Liver (tissue), 9 donors: ENCODE measurements around the gene UBE2M. TPM values are rescaled to one million over a fixed set of nuclear protein-coding genes. Genes with fewer than 3 reads are reported as not detected.

Experiments used
- DNase-seq: peaks from one replicate; pipeline ENCODE4 v3.0.0-alpha.2; 2017; ENCODE audit warnings: low spot score
- H3K27ac ChIP-seq, 2 donors: one replicate each; pipeline ENCODE4 v1.7.0; 2013; ENCODE audit warnings: inconsistent platforms in 2 of 2, low read length in 2 of 2, control low read depth in 1 of 2, low read depth in 1 of 2, mild to moderate bottlenecking in 1 of 2
- H3K27me3 ChIP-seq, 4 donors: one replicate each; pipeline versions ENCODE4 v1.6.1 to v1.7.0; 2013; ENCODE audit warnings: low read length in 3 of 4, inconsistent platforms in 1 of 4, mild to moderate bottlenecking in 1 of 4, moderate library complexity in 1 of 4; ENCODE audit not compliant: control insufficient read depth in 4 of 4, insufficient read depth in 4 of 4
- H3K36me3 ChIP-seq, 4 donors: one replicate each; pipeline versions ENCODE4 v1.6.1 to v1.7.0; 2013; ENCODE audit warnings: low read length in 3 of 4, mild to moderate bottlenecking in 3 of 4, low read depth in 1 of 4, moderate library complexity in 1 of 4; ENCODE audit not compliant: control insufficient read depth in 4 of 4, insufficient read depth in 3 of 4
- H3K4me1 ChIP-seq, 4 donors: one replicate each; pipeline versions ENCODE4 v1.6.1 to v1.7.0; 2013; ENCODE audit warnings: low read length in 3 of 4, mild to moderate bottlenecking in 3 of 4, moderate library complexity in 1 of 4; ENCODE audit not compliant: control insufficient read depth in 4 of 4, insufficient read depth in 4 of 4
- H3K4me3 ChIP-seq, 3 donors: one replicate each; pipeline versions ENCODE4 v1.6.1 to v1.7.0; 2013; ENCODE audit warnings: low read length in 3 of 3, control low read depth in 1 of 3, low read depth in 1 of 3, mild to moderate bottlenecking in 1 of 3
- H3K9ac ChIP-seq, 2 donors: one replicate each; pipeline ENCODE4 v1.7.0; 2013; ENCODE audit warnings: low read length in 2 of 2, mild to moderate bottlenecking in 2 of 2, moderate library complexity in 2 of 2, control low read depth in 1 of 2, low read depth in 1 of 2
- H3K9me3 ChIP-seq, 4 donors: one replicate each; pipeline versions ENCODE4 v1.6.1 to v1.7.0; 2013; ENCODE audit warnings: low read length in 3 of 4; ENCODE audit not compliant: control insufficient read depth in 4 of 4
- EGR1 ChIP-seq, 2 donors: IDR thresholded peaks; 2 replicates each; pipeline ENCODE4 v1.6.1; 2016 to 2018; ENCODE audit warnings: antibody characterized with exemption in 2 of 2, low read depth in 2 of 2
- FOXA1 ChIP-seq: IDR thresholded peaks from 2 replicates; pipeline ENCODE4 v1.6.1; 2016; ENCODE audit warnings: antibody characterized with exemption
- FOXA2 ChIP-seq: IDR thresholded peaks from 2 replicates; pipeline ENCODE4 v1.6.1; 2016; ENCODE audit warnings: antibody characterized with exemption
- GABPA ChIP-seq, 2 donors: IDR thresholded peaks in 1 of 2; conservative IDR thresholded peaks in 1 of 2; 2 replicates each; pipeline ENCODE4 v1.6.1; 2016; ENCODE audit warnings: antibody characterized with exemption in 2 of 2, mild to moderate bottlenecking in 1 of 2, moderate library complexity in 1 of 2
- HNF4A ChIP-seq, 2 donors: conservative IDR thresholded peaks; 2 replicates each; pipeline ENCODE4 v1.6.1; 2016; ENCODE audit warnings: antibody characterized with exemption in 2 of 2, mild to moderate bottlenecking in 2 of 2
- HNF4G ChIP-seq: IDR thresholded peaks from 2 replicates; pipeline ENCODE4 v1.6.1; 2016; ENCODE audit warnings: antibody characterized with exemption
- JUND ChIP-seq, 2 donors: IDR thresholded peaks; 2 replicates each; pipeline ENCODE4 v1.6.1; 2016; ENCODE audit warnings: antibody characterized with exemption in 2 of 2
- NR2F2 ChIP-seq: IDR thresholded peaks from 2 replicates; pipeline ENCODE4 v1.6.1; 2016; ENCODE audit warnings: antibody characterized with exemption
- RAD21 ChIP-seq, 2 donors: IDR thresholded peaks; 2 replicates each; pipeline ENCODE4 v1.6.1; 2016; ENCODE audit warnings: antibody characterized with exemption in 2 of 2, mild to moderate bottlenecking in 2 of 2
- SP1 ChIP-seq: IDR thresholded peaks from 2 replicates; pipeline ENCODE4 v1.6.1; 2018; ENCODE audit warnings: antibody characterized with exemption, mild to moderate bottlenecking
- TAF1 ChIP-seq: conservative IDR thresholded peaks from 2 replicates; pipeline ENCODE4 v1.6.1; 2016; ENCODE audit warnings: antibody characterized with exemption, mild to moderate bottlenecking
- YY1 ChIP-seq: IDR thresholded peaks from 2 replicates; pipeline ENCODE4 v1.6.1; 2016; ENCODE audit warnings: antibody characterized with exemption, mild to moderate bottlenecking
- WGBS: extraction: QIAGEN DNeasy Blood & Tissue Kit; methylation state at CpG from one replicate; pipeline ENCODE4 v1.1.7; 2013; 5-methylcytosine and 5-hydroxymethylcytosine counted together
- polyA plus RNA-seq, 2 donors: library from polyadenylated mRNA; stranded (reverse) in 1 of 2; unstranded in 1 of 2; fragments of 200-250 nt in 1 of 2; fragments of >200 nt in 1 of 2; fragmentation: Nextera tagmentation in 1 of 2; extraction: Ambion mirVana in 1 of 2; gene quantifications; one replicate each; pipeline versions ENCODE4 v1.2.1 to v1.2.3, GENCODE V29; 2013 to 2015
- total RNA-seq, 2 donors: library from RNA; depleted of rRNA; stranded (reverse); fragments of >200 nt; gene quantifications; one replicate each; pipeline ENCODE4 v1.2.3, GENCODE V29; 2014
- TF ChIP-seq, protein P1 (sequence below): fragments of 150-350 bp; IDR thresholded peaks from 2 replicates; pipeline ENCODE4 v1.5.1; 2017; ENCODE audit warnings: improper control_type of control experiment, low read depth, low read length; ENCODE audit not compliant: missing input control
- TF ChIP-seq, protein P2 (sequence below): IDR thresholded peaks from 2 replicates; pipeline ENCODE4 v1.6.1; 2016; ENCODE audit warnings: antibody characterized with exemption
- TF ChIP-seq, protein P3 (sequence below): IDR thresholded peaks from 2 replicates; pipeline ENCODE4 v1.6.1; 2016; ENCODE audit warnings: antibody characterized with exemption, mild to moderate bottlenecking
- donor health status: healthy.
- donor health status: healthy.
- donor health status: healthy.
- donor health status: healthy.
- donor health status: healthy.

UBE2M gene
- total and polyA plus RNA-seq, 4 donors = 7.6 to 30.7 (median 17.7) TPM

DNA sequence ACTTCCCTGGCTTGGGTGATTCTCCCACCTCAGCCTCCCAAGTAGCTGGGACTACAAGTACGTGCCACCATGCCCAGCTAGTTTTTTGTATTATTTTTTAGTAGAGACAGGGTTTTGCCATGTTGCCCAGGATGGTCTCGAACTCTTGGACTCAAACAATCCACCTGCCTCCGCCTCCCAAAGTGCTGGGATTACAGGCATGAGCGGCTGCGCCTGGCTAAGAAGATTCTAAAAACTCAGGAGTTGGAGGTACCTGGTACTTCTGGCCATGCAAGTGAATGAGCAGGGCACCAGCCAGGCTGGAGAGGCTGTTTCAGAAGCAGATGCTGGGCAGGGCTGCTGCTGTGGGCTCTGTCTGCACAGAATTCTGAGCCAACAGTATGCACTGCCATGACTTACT is 8.6 kb upstream of the UBE2M start (continued):
- TF ChIP-seq GABPA (IDR thresholded peaks at IDR 0.05 in 1 of 2, conservative IDR thresholded peaks at IDR 0.05 in 1 of 2) (no peak), FOXA1 (no peak), RAD21 (IDR thresholded peaks at IDR 0.05) (no peak), HNF4G (no peak), JUND (IDR thresholded peaks at IDR 0.05) (no peak), HNF4A (conservative IDR thresholded peaks at IDR 0.05) (no peak)
- TF ChIP-seq, protein P1, sequence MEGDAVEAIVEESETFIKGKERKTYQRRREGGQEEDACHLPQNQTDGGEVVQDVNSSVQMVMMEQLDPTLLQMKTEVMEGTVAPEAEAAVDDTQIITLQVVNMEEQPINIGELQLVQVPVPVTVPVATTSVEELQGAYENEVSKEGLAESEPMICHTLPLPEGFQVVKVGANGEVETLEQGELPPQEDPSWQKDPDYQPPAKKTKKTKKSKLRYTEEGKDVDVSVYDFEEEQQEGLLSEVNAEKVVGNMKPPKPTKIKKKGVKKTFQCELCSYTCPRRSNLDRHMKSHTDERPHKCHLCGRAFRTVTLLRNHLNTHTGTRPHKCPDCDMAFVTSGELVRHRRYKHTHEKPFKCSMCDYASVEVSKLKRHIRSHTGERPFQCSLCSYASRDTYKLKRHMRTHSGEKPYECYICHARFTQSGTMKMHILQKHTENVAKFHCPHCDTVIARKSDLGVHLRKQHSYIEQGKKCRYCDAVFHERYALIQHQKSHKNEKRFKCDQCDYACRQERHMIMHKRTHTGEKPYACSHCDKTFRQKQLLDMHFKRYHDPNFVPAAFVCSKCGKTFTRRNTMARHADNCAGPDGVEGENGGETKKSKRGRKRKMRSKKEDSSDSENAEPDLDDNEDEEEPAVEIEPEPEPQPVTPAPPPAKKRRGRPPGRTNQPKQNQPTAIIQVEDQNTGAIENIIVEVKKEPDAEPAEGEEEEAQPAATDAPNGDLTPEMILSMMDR = no peak

DNA sequence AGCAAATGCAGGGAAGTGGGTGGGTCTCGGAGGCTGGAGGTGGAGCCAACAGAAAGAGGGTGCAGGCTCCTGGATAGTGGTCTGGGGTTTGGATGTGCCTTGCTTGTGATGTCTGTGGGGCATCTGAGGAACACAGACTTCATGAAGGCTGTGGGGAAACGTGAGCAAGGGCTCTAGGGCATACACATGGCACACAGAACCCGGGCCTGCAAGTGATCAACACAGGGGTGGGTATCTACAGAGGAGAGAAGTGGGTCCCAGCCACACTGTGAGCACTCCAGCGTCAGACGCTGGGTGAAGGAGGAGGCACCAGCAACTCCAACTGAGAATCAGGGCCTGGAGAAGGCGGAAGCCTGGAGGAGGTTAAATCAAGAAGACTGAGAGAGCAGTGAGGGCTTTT is 5.4 kb upstream of the UBE2M start:
- H3K27me3 ChIP-seq = no peaks in the 10 kb centered on the region
- TF ChIP-seq SP1 (no peak), YY1 (no peak), EGR1 (IDR thresholded peaks at IDR 0.05; ENCODE audit: low read depth in 2 of 2) (no peak), FOXA2 (no peak), GABPA (IDR thresholded peaks at IDR 0.05 in 1 of 2, conservative IDR thresholded peaks at IDR 0.05 in 1 of 2) (no peak), TAF1 (no peak), FOXA1 (no peak), NR2F2 (no peak), HNF4G (no peak)
- TF ChIP-seq, protein P1 = no peak
- TF ChIP-seq, protein P2, sequence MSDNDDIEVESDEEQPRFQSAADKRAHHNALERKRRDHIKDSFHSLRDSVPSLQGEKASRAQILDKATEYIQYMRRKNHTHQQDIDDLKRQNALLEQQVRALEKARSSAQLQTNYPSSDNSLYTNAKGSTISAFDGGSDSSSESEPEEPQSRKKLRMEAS = no peak
- TF ChIP-seq, protein P3, sequence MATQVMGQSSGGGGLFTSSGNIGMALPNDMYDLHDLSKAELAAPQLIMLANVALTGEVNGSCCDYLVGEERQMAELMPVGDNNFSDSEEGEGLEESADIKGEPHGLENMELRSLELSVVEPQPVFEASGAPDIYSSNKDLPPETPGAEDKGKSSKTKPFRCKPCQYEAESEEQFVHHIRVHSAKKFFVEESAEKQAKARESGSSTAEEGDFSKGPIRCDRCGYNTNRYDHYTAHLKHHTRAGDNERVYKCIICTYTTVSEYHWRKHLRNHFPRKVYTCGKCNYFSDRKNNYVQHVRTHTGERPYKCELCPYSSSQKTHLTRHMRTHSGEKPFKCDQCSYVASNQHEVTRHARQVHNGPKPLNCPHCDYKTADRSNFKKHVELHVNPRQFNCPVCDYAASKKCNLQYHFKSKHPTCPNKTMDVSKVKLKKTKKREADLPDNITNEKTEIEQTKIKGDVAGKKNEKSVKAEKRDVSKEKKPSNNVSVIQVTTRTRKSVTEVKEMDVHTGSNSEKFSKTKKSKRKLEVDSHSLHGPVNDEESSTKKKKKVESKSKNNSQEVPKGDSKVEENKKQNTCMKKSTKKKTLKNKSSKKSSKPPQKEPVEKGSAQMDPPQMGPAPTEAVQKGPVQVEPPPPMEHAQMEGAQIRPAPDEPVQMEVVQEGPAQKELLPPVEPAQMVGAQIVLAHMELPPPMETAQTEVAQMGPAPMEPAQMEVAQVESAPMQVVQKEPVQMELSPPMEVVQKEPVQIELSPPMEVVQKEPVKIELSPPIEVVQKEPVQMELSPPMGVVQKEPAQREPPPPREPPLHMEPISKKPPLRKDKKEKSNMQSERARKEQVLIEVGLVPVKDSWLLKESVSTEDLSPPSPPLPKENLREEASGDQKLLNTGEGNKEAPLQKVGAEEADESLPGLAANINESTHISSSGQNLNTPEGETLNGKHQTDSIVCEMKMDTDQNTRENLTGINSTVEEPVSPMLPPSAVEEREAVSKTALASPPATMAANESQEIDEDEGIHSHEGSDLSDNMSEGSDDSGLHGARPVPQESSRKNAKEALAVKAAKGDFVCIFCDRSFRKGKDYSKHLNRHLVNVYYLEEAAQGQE = no peak
- WGBS = 76% methylated on average over 6 of the region's 6 CpGs
- no peak overlapping the region for H3K4me3 ChIP-seq
- H3K9me3 ChIP-seq = no peaks in the 10 kb centered on the region
- peaks cover 24 to 36% (median 32%) of the 10 kb centered on the region in 4 donors for H3K4me1 ChIP-seq
- DNase-seq = no peak
- H3K9ac ChIP-seq = no peak overlapping the region
- H3K27ac ChIP-seq = no peak overlapping the region
- peaks cover 0 to 3% (median 2%) of the 10 kb centered on the region in 4 donors for H3K36me3 ChIP-seq
